HG03558 (cell line): ENCODE results near the gene RASL10A.

ENCODE experiments used
- ATAC-seq: cut with Tn5 transposase; IDR thresholded peaks from one replicate; pipeline ENCODE4 v1.9.1; 2021; ENCODE audit warnings: moderate number of reproducible peaks; ENCODE audit not compliant: unreplicated experiment; ENCODE audit errors: extremely low read depth

The RASL10A gene

DNA sequence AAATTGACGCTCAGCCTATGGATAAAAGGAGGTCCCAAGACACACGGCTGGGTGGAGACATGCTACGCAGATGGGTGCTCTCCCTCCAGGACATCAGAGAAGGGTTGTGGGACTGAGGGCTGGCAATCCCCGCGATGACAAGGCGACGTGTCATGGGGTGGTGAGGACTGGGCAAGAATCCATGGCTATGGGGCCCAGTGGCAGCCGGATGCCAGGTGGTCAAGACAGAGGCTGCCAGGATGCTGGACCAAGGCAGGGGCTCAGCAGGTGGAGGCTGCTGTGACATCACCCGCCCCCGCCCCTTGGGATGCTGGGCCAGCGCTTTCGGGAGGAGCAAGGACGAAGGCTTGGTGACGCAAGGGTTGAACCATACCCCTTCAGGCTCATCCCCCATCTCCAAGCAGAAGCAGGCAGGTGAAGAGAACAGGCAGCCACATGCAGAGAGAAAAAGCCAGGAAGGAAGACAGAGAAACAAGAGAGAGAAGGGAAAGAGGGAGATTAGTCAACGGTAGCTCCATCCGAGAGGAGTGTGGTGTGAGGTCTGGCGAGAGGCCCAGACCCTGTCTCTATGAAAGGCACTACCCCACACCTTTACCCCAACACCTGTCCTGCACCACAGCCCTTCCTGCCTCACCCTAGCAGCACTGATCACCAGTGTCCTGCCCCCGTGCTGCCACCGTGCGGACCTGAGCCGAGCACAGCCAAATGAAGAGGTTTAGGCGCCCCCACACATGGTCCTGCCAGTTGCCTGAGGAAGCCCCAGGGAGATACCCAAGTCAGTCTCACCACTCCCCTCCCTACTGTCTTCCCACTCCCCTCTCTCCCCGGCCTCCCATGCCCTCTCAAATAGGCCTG lies 24.1 kb upstream of the RASL10A start:
- no peak for ATAC-seq

DNA sequence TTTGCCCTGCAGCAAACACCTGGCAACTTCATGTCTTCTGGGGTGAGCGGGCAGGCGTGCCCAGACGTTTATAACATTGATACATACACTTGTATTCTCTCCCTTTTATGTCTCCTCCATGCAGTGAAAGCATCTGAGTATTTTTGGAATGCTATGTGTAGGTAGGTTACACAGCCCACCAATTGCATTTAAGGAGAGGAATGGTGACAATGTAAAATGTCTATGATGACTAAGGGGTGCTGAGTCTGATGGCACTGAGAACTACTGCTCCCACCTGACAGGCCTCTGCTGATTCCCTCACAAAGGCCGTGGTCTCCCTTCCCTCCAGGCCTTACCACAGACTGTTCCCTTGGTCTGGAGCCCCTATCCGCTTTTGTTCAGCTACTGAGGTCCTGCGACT lies 22.9 kb upstream of the RASL10A start:
- no peak for ATAC-seq

DNA sequence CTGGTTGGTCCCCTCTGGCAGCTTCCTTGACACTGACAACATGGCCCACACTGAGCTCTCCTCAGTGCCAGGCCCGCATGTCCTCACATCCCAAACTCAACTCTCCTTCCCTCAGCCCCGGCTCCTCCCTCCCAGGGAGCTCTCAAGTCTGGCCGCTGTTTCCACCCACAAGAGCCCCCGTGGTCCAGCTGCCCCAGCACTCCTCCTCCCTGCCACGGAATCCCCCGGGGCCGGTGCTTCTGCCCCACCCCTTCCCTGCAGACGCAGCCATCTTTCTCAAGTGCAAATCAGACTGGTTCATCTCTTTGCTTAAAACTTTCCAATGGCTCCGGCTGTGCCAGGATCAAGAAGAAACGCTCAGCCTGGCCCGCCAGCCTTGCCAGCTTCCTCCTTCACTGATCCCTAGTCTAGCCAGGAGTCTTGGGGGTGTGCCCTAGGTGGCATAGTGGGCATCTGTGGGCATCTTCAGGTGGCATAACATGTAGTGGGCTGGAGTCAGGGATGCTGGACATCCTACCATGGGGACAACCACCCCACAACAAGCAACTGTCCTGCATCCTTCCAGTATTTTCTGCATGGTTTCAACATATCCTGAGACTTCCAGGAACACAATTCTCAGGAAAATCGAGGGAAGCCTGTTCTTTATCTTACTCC lies 22.3 kb upstream of the RASL10A start:
- no peak for ATAC-seq

DNA sequence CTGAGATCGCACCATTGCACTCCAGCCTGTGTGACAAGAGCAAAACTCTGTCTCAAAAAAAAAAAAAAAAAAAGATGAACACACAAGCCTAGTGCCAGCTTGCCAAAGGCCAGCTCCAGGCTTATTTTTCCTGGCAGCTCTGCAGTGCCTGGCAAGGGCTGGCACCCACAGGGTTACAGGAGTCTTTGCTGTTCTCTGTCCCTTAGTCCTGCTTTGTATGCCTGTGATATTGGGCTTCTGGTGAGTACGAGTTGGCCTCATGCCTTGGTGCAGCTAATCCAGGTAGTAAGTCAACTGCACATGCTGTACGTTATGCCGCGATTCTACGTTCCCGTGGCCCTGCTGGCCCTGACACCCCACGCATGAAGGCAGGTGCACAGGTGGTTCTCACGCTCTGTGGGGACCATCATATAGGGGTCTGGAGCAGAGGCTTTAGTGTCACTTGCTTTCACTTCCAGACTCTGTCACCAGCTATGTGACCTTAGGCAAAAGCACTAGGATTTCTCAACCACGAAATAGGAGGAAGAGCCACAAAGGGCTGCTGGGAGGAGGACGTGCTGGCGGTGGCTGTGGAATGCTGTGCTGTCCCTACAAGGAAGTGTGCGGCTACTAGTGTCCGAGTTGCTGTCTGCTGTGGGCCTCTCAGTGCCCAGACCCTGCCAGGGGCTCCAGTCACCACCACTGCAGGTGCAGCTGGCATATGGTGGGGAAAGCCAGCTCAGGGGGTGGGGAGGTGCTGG lies 21.4 kb upstream of the RASL10A start:
- no peak for ATAC-seq

DNA sequence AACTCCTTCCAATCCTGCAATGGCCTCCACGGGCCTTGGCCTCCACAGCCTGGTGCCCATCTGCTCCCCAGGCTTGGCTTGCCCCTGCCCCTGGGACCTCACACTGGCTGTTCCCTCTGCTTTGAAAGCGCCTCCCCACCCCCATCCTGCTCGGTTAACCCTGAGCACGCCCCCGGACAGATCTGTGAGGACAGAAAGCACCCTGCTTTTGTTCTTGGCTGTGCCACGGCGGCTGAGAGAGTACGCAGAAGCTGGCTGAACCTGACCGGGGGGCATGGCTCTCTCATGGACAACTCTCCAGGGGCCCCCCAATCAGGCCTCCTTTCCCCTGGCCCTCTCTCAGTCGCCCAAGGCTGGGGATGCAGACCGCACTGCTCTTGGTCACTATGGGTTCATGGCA lies 20.2 kb upstream of the RASL10A start:
- ATAC-seq = no peak

- no peak for ATAC-seq
These were observed 19.3 kb upstream of the RASL10A start for GRCh38 chr22:29334696-29335344.

DNA sequence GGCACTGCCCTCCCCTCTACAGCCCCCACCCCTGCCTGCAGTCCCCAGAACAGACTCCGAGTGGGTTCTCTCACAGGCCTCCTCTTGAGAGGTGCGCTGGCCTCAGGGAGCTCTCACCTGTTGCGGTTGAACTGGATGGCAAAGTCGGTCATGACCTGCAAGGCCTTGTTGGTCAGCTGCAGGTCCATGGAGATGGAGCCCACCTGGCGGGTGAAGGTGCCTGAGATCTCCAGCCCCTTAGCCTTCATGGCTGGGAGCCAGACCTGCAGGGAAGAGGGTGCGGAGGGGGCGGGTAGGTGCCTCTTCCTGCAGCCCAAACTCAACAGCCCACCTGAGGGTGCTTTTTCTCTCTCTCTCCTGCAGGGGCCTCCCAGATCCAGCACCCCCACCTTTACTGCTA lies 18.7 kb upstream of the RASL10A start:
- no peak for ATAC-seq

- no peak for ATAC-seq
These were observed 17.5 kb upstream of the RASL10A start for GRCh38 chr22:29332886-29333496.

DNA sequence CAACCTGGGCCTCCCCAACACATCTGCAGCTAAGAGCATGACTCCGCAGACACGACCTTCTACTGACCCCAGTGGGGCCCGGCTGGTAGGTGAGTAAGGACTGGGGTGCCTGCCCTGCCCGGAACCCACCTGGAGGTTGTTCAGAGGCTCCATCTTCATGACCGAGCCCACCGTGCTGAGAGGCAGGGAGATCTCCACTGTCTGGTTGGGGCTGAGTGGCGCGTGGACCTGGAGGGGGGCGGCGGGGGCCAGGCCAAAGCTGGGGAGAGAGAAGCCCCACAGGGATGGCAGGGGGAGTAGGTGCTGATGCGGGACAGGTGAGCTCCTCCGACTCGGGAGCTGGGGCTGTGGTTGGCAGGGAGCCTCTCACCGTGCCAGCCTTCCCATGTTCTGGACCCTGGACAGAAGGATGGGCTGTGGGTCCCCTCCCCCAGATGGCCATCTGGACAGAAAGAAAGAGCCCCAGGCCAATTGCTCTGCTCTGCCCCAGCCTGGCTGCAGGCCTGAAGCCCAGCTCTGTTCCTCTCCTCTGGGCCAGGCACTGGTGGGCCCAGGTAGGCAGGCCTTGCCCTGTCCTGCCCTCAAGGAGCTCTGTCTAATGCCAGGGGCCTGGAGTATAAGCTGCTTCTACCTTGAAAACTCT lies 16.3 kb upstream of the RASL10A start:
- no peak for ATAC-seq

DNA sequence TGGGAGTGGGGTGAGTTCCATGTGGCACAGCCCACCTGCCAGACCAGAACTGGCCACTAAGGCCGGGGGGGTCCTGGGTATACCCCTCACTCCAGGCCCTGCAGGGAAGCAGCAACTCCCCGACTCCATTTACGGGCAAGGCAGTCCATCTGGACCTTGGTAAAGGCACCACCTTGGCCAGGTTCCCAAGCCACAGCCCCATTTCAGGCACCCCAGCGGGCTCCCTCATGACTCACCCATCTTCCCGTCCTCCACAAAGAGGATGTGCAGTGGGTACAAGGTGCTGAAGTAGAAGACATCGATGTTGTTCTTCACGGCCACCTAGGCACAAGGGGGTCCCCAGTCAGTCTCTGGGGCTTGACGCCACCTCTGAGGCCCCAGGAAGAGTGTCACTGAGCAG lies 15.7 kb upstream of the RASL10A start:
- ATAC-seq = no peak

DNA sequence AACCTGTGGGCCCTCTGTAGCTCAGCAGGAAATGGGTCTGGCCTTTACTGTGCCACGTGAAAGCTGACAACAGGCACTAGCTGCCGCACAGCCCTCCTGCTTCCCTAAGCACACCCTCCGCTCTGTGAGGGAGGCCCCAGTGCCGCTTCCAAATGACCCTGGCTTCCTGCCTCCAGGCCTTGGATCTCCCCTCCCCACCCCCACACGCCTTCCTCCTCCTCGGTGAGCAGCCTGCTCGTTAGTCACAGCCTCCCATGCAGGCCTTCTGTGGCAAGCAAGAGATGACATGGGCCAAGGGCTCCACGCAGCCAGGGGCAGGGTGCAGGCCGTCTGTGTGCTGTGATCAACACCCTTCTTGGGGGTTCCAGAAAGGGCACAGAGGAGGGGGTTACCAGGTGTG lies 15.3 kb upstream of the RASL10A start:
- no peak for ATAC-seq

GRCh38 chr22:29330291-29330690 lies 14.8 kb upstream of the RASL10A start:
- ATAC-seq = no peak

DNA sequence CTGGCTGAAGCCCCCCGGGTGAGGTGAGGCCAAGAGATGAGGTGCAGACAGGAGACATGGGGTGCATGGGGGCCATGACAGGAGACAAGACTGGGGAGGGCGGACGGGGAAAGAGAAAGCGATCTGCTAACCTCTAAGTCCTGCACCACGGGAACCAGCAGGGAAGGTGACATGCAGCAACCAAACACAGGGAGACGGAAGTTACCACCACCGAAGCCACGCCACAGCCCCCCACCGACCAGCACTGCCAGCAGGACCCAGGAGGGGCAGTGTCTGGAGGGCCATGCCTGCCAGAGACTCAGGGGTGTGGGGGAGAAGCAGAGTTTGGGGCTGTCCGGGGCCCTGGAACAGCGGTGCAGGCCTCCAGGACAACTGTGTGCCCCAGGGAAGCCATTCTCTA lies 14.1 kb upstream of the RASL10A start:
- ATAC-seq = no peak

- no peak for ATAC-seq
These were observed 13.3 kb upstream of the RASL10A start for GRCh38 chr22:29328566-29329500.

DNA sequence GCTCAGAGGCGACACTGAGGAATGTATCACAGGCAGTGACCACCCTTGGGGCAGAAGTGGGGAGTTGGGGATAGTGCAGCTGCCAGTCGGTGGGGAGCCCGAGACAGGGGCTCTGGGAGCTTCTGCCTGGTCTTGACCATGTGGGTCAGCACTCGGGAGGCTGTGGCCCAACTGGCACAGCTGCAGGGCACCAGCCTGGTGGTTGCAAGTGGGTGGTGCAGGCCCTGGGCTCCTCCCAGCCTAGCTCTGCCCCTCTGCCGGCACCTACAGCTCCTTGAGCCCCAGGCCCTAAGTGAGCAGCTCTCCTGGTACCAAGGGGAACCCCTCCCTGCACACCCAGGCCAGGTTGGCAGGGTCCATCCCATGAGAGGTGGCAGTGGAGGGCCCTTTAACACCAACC lies 12.6 kb upstream of the RASL10A start:
- ATAC-seq = no peak

GRCh38 chr22:29327089-29327764 lies 11.7 kb upstream of the RASL10A start:
- ATAC-seq = no peak

GRCh38 chr22:29326481-29326880 lies 11.0 kb upstream of the RASL10A start:
- ATAC-seq = no peak

DNA sequence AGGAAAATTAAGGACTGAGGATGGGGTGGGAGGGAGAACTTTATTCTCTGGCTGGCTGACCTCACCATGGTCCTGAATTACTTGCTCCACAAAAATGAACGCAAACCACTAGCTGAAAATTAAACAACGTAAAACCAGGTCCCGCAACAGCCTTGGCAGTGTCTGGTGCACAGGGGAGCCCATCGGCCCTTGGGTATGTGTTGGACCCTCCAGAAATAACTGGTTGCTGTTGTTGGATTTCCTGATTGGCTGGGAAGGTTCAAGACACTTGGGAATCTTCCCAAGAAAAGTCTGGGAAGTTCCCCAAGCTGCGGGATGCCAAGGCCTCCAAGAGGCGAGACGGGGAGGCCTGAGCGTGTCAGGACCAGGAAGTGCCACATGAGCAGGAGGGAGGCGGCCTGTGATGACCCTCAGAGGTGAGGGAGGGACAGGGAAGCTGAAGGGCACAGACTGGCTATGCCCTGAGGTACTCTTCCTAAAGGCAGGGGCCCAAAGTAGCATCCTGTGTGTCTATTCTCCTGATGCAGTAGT lies 10.4 kb upstream of the RASL10A start:
- ATAC-seq = no peak
